ENCODE measurements around the gene TRPM5. TPM values are rescaled to one million over a fixed set of nuclear protein-coding genes. Genes with fewer than 3 reads are reported as not detected.

TRPM5 gene
- total RNA-seq, 1 experiment from 2014 or later = 0.07 TPM

- TF ChIP-seq, protein P1, sequence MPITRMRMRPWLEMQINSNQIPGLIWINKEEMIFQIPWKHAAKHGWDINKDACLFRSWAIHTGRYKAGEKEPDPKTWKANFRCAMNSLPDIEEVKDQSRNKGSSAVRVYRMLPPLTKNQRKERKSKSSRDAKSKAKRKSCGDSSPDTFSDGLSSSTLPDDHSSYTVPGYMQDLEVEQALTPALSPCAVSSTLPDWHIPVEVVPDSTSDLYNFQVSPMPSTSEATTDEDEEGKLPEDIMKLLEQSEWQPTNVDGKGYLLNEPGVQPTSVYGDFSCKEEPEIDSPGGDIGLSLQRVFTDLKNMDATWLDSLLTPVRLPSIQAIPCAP (CRISPR knock-in tag; IDR thresholded peaks at IDR 0.05) = no peak
- TF ChIP-seq OVOL2 (CRISPR knock-in tag; IDR thresholded peaks at IDR 0.05; ENCODE audit: borderline replicate concordance) (no peak), ZNF232 (CRISPR knock-in tag; IDR thresholded peaks at IDR 0.05) (no peak), USF2 (CRISPR knock-in tag; IDR thresholded peaks at IDR 0.05) (no peak), ZNF671 (CRISPR knock-in tag; IDR thresholded peaks at IDR 0.05) (no peak), PRRX2 (CRISPR knock-in tag; IDR thresholded peaks at IDR 0.05) (no peak), ZNF138 (CRISPR knock-in tag; conservative IDR thresholded peaks at IDR 0.05) (no peak), ZMAT4 (CRISPR knock-in tag; IDR thresholded peaks at IDR 0.05) (no peak), TP53 (CRISPR knock-in tag; IDR thresholded peaks at IDR 0.05) (no peak), GABPB1 (CRISPR knock-in tag; IDR thresholded peaks at IDR 0.05) (no peak), ESRRA (CRISPR knock-in tag; IDR thresholded peaks at IDR 0.05; ENCODE audit: borderline replicate concordance) (no peak)
- TF ChIP-seq, protein P2, sequence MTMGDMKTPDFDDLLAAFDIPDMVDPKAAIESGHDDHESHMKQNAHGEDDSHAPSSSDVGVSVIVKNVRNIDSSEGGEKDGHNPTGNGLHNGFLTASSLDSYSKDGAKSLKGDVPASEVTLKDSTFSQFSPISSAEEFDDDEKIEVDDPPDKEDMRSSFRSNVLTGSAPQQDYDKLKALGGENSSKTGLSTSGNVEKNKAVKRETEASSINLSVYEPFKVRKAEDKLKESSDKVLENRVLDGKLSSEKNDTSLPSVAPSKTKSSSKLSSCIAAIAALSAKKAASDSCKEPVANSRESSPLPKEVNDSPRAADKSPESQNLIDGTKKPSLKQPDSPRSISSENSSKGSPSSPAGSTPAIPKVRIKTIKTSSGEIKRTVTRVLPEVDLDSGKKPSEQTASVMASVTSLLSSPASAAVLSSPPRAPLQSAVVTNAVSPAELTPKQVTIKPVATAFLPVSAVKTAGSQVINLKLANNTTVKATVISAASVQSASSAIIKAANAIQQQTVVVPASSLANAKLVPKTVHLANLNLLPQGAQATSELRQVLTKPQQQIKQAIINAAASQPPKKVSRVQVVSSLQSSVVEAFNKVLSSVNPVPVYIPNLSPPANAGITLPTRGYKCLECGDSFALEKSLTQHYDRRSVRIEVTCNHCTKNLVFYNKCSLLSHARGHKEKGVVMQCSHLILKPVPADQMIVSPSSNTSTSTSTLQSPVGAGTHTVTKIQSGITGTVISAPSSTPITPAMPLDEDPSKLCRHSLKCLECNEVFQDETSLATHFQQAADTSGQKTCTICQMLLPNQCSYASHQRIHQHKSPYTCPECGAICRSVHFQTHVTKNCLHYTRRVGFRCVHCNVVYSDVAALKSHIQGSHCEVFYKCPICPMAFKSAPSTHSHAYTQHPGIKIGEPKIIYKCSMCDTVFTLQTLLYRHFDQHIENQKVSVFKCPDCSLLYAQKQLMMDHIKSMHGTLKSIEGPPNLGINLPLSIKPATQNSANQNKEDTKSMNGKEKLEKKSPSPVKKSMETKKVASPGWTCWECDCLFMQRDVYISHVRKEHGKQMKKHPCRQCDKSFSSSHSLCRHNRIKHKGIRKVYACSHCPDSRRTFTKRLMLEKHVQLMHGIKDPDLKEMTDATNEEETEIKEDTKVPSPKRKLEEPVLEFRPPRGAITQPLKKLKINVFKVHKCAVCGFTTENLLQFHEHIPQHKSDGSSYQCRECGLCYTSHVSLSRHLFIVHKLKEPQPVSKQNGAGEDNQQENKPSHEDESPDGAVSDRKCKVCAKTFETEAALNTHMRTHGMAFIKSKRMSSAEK (CRISPR knock-in tag; IDR thresholded peaks at IDR 0.05; ENCODE audit: borderline replicate concordance) = no peak
- TF ChIP-seq, protein P3, sequence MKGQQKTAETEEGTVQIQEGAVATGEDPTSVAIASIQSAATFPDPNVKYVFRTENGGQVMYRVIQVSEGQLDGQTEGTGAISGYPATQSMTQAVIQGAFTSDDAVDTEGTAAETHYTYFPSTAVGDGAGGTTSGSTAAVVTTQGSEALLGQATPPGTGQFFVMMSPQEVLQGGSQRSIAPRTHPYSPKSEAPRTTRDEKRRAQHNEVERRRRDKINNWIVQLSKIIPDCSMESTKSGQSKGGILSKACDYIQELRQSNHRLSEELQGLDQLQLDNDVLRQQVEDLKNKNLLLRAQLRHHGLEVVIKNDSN (CRISPR knock-in tag; IDR thresholded peaks at IDR 0.05) = no peak
Observed at GRCh38 chr11:2432628-2433071, 11.7 kb downstream of the TRPM5 start (continued).

DNA sequence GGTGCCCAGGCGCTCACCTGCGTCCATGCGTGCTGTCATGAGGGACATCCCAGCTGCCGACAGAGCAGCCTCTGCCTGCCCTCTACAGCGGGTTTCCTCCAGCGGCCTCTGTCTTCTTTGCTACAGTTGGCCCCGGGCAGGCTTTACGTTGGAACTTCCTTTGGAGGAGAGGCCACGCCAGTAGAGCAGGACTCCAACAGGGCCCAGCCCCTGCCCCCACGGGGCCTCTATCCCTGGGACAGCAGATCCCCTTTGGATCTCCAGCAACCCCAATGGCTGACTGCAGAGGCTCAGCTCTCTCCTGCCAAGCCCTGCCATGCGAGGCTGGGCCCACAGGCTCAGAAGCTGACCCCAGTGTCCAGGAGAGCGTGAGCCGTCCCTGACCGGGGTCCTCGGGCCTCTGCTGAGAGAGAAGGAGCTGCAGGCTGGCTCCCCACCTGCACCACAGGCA lies 12.1 kb downstream of the TRPM5 start:
- Mint-ChIP-seq H3K27ac (no peak overlapping the region), H3K27me3 (ENCODE audit: low read depth) (peaks cover 8% of the 10 kb centered on the region), H3K9me3 (no peaks in the 10 kb centered on the region), H3K4me1 (no peaks in the 10 kb centered on the region), H3K36me3 (no peaks in the 10 kb centered on the region), H3K4me3 (no peak overlapping the region)
- ChIA-PET POLR2A (no interaction called here), CTCF (interaction anchor here (1.3 to 1.4 kb wide), 2 partner anchors 11 to 99 kb away, joined by 3 to 6 read pairs; no protein-coding TSS in a partner anchor)
- ATAC-seq (no peak), DNase-seq (ENCODE audit: low spot score) (no peak)
- TF ChIP-seq, protein P4, sequence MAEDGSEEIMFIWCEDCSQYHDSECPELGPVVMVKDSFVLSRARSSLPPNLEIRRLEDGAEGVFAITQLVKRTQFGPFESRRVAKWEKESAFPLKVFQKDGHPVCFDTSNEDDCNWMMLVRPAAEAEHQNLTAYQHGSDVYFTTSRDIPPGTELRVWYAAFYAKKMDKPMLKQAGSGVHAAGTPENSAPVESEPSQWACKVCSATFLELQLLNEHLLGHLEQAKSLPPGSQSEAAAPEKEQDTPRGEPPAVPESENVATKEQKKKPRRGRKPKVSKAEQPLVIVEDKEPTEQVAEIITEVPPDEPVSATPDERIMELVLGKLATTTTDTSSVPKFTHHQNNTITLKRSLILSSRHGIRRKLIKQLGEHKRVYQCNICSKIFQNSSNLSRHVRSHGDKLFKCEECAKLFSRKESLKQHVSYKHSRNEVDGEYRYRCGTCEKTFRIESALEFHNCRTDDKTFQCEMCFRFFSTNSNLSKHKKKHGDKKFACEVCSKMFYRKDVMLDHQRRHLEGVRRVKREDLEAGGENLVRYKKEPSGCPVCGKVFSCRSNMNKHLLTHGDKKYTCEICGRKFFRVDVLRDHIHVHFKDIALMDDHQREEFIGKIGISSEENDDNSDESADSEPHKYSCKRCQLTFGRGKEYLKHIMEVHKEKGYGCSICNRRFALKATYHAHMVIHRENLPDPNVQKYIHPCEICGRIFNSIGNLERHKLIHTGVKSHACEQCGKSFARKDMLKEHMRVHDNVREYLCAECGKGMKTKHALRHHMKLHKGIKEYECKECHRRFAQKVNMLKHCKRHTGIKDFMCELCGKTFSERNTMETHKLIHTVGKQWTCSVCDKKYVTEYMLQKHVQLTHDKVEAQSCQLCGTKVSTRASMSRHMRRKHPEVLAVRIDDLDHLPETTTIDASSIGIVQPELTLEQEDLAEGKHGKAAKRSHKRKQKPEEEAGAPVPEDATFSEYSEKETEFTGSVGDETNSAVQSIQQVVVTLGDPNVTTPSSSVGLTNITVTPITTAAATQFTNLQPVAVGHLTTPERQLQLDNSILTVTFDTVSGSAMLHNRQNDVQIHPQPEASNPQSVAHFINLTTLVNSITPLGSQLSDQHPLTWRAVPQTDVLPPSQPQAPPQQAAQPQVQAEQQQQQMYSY (CRISPR knock-in tag; IDR thresholded peaks at IDR 0.05) = no peak
- TF ChIP-seq RELA (CRISPR knock-in tag; IDR thresholded peaks at IDR 0.05; ENCODE audit: borderline replicate concordance) = no peak
- TF ChIP-seq ZNF671 (CRISPR knock-in tag; IDR thresholded peaks at IDR 0.05) = no peak
- no peak for TF ChIP-seq SP1 (CRISPR knock-in tag; conservative IDR thresholded peaks at IDR 0.05)
- TF ChIP-seq, protein P5, sequence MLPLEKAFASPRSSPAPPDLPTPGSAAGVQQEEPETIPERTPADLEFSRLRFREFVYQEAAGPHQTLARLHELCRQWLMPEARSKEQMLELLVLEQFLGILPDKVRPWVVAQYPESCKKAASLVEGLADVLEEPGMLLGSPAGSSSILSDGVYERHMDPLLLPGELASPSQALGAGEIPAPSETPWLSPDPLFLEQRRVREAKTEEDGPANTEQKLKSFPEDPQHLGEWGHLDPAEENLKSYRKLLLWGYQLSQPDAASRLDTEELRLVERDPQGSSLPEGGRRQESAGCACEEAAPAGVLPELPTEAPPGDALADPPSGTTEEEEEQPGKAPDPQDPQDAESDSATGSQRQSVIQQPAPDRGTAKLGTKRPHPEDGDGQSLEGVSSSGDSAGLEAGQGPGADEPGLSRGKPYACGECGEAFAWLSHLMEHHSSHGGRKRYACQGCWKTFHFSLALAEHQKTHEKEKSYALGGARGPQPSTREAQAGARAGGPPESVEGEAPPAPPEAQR (CRISPR knock-in tag; IDR thresholded peaks at IDR 0.05) = no peak
- no peak for TF ChIP-seq OVOL2 (CRISPR knock-in tag; IDR thresholded peaks at IDR 0.05; ENCODE audit: borderline replicate concordance)
- TF ChIP-seq, protein P3 (CRISPR knock-in tag; IDR thresholded peaks at IDR 0.05) = no peak
- no peak for TF ChIP-seq NR2C2 (CRISPR knock-in tag; IDR thresholded peaks at IDR 0.05)
- no peak for TF ChIP-seq JAZF1 (CRISPR knock-in tag; IDR thresholded peaks at IDR 0.05)
- TF ChIP-seq NFE2L1 (CRISPR knock-in tag; IDR thresholded peaks at IDR 0.05) = no peak
- TF ChIP-seq NFYB (CRISPR knock-in tag; conservative IDR thresholded peaks at IDR 0.05; ENCODE audit: low read depth) = no peak
- no peak for TF ChIP-seq ZBTB43 (CRISPR knock-in tag; IDR thresholded peaks at IDR 0.05)

Measured in WTC11 (cell line).